ENCODE results near the gene MSL3B.

MSL3B gene

GRCh38 chr2:233853353-233853752, 14.8 kb downstream of the MSL3B start:
- H3K9ac ChIP-seq (ENCODE audit: low read depth in 2 of 2, low read length in 2 of 2): no peak overlapping the region
- H3K9me3 ChIP-seq: no peaks in the 10 kb centered on the region
- intact Hi-C loops (cut with DNase I): no loop called here
- no peaks in the 10 kb centered on the region for H3K36me3 ChIP-seq
- DNase-seq: peak; percentile 35
- no peaks in the 10 kb centered on the region for H3K27me3 ChIP-seq
- no peak for TF ChIP-seq CTCF (IDR thresholded peaks at IDR 0.05)
- H3K4me3 ChIP-seq: peak overlapping the region; percentile 66
- no peak overlapping the region for H3K27ac ChIP-seq
- peaks cover 4% of the 10 kb centered on the region for H3K4me1 ChIP-seq

GRCh38 chr2:233852056-233852455, 16.1 kb downstream of the MSL3B start:
- Histone ChIP-seq H3K9ac (ENCODE audit: low read depth in 2 of 2, low read length in 2 of 2) (no peak overlapping the region), H3K27ac (no peak overlapping the region), H3K27me3 (no peaks in the 10 kb centered on the region), H3K4me1 (peaks cover 4% of the 10 kb centered on the region), H3K36me3 (no peaks in the 10 kb centered on the region), H3K9me3 (no peaks in the 10 kb centered on the region), H3K4me3 (no peak overlapping the region)
- no peak for DNase-seq
- TF ChIP-seq CTCF (IDR thresholded peaks at IDR 0.05): no peak
- intact Hi-C loops (cut with DNase I): no loop called here

- no peak overlapping the region for H3K4me3 ChIP-seq
- no peak for TF ChIP-seq CTCF (IDR thresholded peaks at IDR 0.05)
- intact Hi-C loops (cut with DNase I): no loop called here
- H3K9ac ChIP-seq (ENCODE audit: low read depth in 2 of 2, low read length in 2 of 2): no peak overlapping the region
- no peaks in the 10 kb centered on the region for H3K9me3 ChIP-seq
- H3K4me1 ChIP-seq: peaks cover 4% of the 10 kb centered on the region
- no peaks in the 10 kb centered on the region for H3K36me3 ChIP-seq
- no peaks in the 10 kb centered on the region for H3K27me3 ChIP-seq
- H3K27ac ChIP-seq: no peak overlapping the region
- no peak for DNase-seq
Observed at GRCh38 chr2:233851169-233851568, 17.0 kb downstream of the MSL3B start.

- no peak for DNase-seq
- Histone ChIP-seq H3K9ac (ENCODE audit: low read depth in 2 of 2, low read length in 2 of 2) (no peak overlapping the region), H3K36me3 (no peaks in the 10 kb centered on the region), H3K9me3 (no peaks in the 10 kb centered on the region), H3K4me1 (peaks cover 4% of the 10 kb centered on the region), H3K27me3 (no peaks in the 10 kb centered on the region), H3K4me3 (no peak overlapping the region), H3K27ac (no peak overlapping the region)
- intact Hi-C loops (cut with DNase I): no loop called here
- TF ChIP-seq CTCF (IDR thresholded peaks at IDR 0.05): no peak
Observed at GRCh38 chr2:233850745-233851144, 17.4 kb downstream of the MSL3B start.

GRCh38 chr2:233849607-233850271, 18.4 kb downstream of the MSL3B start:
- H3K27ac ChIP-seq: no peak overlapping the region

More at GRCh38 chr2:233849607-233850271, 18.4 kb downstream of the MSL3B start:
- TF ChIP-seq CTCF (IDR thresholded peaks at IDR 0.05): no peak
- Histone ChIP-seq H3K9me3 (no peaks in the 10 kb centered on the region), H3K27me3 (no peaks in the 10 kb centered on the region), H3K4me3 (no peak overlapping the region), H3K4me1 (peaks cover 4% of the 10 kb centered on the region), H3K9ac (ENCODE audit: low read depth in 2 of 2, low read length in 2 of 2) (no peak overlapping the region), H3K36me3 (no peaks in the 10 kb centered on the region)
- no peak for DNase-seq
- intact Hi-C loops (cut with DNase I): loop anchor here (10.0 kb wide), 1 partner anchor 585 kb away; no protein-coding TSS in a partner anchor
